Transverse colon (tissue), 4 donors: Measurements from ENCODE around the gene SLC12A7. TPM values are rescaled to one million over a fixed set of nuclear protein-coding genes. Genes with fewer than 3 reads are reported as not detected.

Experiments
- DNase-seq: peaks from one replicate; pipeline ENCODE4 v3.0.0-alpha.2; 2019
- H3K27ac ChIP-seq, 4 donors: fragments of 200-600 bp; sonication (generic); 2 replicates each; pipeline ENCODE4 v1.5.1; 2016 to 2018; ENCODE audit warnings: inconsistent platforms in 4 of 4
- H3K27me3 ChIP-seq: fragments of 200-600 bp; sonication (generic); 2 replicates; pipeline ENCODE4 v1.5.1; 2017; ENCODE audit warnings: inconsistent platforms
- H3K36me3 ChIP-seq, 4 donors: fragments of 200-600 bp; sonication (generic); 2 replicates each; pipeline ENCODE4 v1.5.1; 2017 to 2019; ENCODE audit warnings: inconsistent platforms in 4 of 4
- H3K4me1 ChIP-seq, 4 donors: fragments of 200-600 bp; sonication (generic); 2 replicates each; pipeline ENCODE4 v1.5.1; 2017 to 2020; ENCODE audit warnings: inconsistent platforms in 4 of 4
- H3K4me3 ChIP-seq, 4 donors: fragments of 200-600 bp; sonication (generic); 1 replicate in 1 of 4; 2 replicates in 3 of 4; pipeline versions ENCODE4 v1.5.1 to v1.6.1; 2017 to 2019; ENCODE audit warnings: inconsistent platforms in 4 of 4
- H3K9me3 ChIP-seq, 2 donors: fragments of 200-600 bp; sonication (generic); 2 replicates each; pipeline ENCODE4 v1.5.1; 2017 to 2019; ENCODE audit warnings: inconsistent platforms in 2 of 2
- CTCF ChIP-seq, 5 experiments: fragments of 200-600 bp in 3 of 5; fragments of 450-650 bp in 2 of 5; sonication (generic) in 3 of 5; IDR thresholded peaks; 1 replicate in 2 of 5; 2 replicates in 3 of 5; pipeline ENCODE4 v1.5.1; 2016 to 2017; ENCODE audit warnings: antibody characterized with exemption in 5 of 5, inconsistent platforms in 3 of 5, mild to moderate bottlenecking in 2 of 5, moderate library complexity in 1 of 5
- EP300 ChIP-seq: sonication (generic); formaldehyde crosslinking; IDR thresholded peaks from one replicate; pipeline ENCODE4 v1.6.1; 2017; ENCODE audit warnings: antibody characterized with exemption, low read depth
- POLR2A ChIP-seq: fragments of 450-650 bp; IDR thresholded peaks from one replicate; pipeline ENCODE4 v1.6.1; 2016; ENCODE audit warnings: antibody characterized with exemption, mild to moderate bottlenecking, moderate library complexity
- POLR2AphosphoS5 ChIP-seq, 3 donors: sonication (generic); formaldehyde crosslinking; IDR thresholded peaks; one replicate each; pipeline ENCODE4 v1.6.1; 2016; ENCODE audit warnings: antibody characterized with exemption in 3 of 3
- WGBS, 2 donors: methylation state at CpG; one replicate each; pipeline ENCODE4 v1.1.5; 2018; ENCODE audit warnings: low coverage in 1 of 2; 5-methylcytosine and 5-hydroxymethylcytosine counted together
- in situ Hi-C, 4 donors: fragments of 200-750 bp; cut with MboI; loops; one replicate each; pipeline versions ENCODE4 v1.15.0 to v1.15.1; 2017; ENCODE audit warnings: low sequenced_read_pairs in 3 of 4, low pct_ligation_motif_present in 1 of 4, low pct_unique_long_range_greater_than_20kb in 1 of 4
- intact Hi-C: fragments of 100-400 bp; cut with DNase I; formaldehyde crosslinking; loops from one replicate; pipeline ENCODE4 v1.15.1; 2023; ENCODE audit warnings: low total_unique reads
- total RNA-seq, 4 donors: library from RNA; depleted of rRNA; stranded (reverse); fragments of >200 nt; gene quantifications; one replicate each; pipeline ENCODE4 v1.1.0, GENCODE V29; 2016

Gene SLC12A7
- total RNA-seq: 100 to 1,000 TPM in 1 of 4 donors, 10 to 100 TPM in 3; 60.7 to 144 (median 61.4) TPM

DNA sequence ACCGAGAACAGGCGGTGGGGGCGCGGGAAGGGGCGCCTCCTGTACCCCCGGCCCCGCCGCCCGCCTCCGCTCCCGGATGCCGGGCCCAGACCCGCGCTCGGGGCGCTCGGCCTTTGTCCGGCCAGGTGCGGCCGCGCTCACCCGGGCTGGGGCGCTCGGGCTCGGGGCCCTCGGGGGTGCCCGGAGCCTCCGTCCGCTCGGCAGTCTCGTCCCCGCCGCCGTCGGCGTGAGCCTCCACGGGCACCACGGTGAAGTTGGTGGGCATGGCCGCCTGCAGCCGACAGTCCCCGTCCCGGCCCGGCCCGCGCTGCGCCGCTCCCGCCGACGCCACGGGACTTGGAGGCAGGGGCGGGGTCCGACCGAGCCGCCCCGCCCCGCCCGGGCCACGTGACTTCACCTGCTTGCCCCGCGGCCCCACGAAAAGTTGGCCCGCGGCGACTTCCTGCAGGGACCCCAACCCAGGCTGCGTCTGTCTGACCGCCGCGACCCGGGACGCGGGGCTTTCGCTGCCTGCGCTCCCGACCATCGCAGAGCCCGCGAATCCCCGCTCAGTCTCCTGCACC lies at the start of gene SLC12A7:
SLC12A7 (minus strand) TSS at position 337 of the 563 bp plus-strand sequence; CDS start at position 265, 72 bp downstream.
- peak within 1 kb of the TSS; percentile 84 to 97 (median 92) for H3K4me3 ChIP-seq
- H3K36me3 ChIP-seq: no peaks in the 10 kb centered on the region
- intact Hi-C loops (no loop called here), in situ Hi-C loops (no loop called here)
- peaks cover 8 to 41% (median 40%) of the 10 kb centered on the region in 4 donors for H3K4me1 ChIP-seq
- peak; percentile 81 for DNase-seq
- no peaks in the 10 kb centered on the region for H3K9me3 ChIP-seq
- no peaks in the 10 kb centered on the region for H3K27me3 ChIP-seq
- WGBS, 2 donors: 1% methylated on average over 49 of the region's 79 CpGs; no CpG with 5 or more reads in 1 of the 2 donors
- H3K27ac ChIP-seq: peak within 1 kb of the TSS; percentile 80 to 94 (median 94)
- TF ChIP-seq POLR2A: peak; percentile 54
- TF ChIP-seq EP300: no peak
- TF ChIP-seq POLR2AphosphoS5 (IDR thresholded peaks at IDR 0.05): peak; percentile 85 to 90 (median 88)
- TF ChIP-seq CTCF (IDR thresholded peaks at IDR 0.05): no peak

DNA sequence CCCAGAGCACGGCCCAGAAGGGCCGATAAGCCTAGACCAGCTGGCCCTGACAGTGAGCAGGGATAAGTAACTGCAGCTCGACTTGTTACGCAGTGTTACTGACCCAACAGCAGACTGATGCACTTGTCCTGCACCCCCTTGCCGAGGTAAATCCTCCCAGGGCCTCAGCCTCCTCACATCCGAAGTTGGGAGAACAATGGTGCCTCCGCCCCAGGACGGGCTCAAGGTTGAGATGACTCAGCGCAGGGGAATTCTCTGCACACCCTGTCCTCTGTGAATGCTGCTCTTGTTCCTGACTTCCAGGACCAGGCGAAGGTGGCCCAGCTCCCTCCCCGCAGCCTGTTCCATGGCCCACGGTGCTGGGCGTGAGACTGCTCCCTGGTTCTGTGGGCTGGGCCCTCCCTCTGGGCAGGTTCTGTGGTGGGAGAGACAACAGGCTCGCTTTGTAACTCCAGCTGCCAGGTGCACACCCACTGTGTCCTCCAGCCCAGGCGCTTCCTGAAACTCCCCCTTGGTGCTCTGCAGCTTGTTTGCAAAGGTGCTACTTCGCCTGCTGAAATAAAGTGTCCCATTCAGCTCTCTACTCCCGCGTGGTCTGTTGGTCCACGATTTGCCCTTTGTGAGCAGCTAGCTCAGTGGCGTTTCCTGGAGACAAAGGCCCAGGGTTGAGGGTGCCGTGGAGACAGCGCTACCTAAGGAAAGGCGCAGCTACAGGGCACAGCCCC lies 49.4 kb upstream of the SLC12A7 start:
- TF ChIP-seq POLR2A (no peak), POLR2AphosphoS5 (IDR thresholded peaks at IDR 0.05) (peak in 1 of 3 donors; percentile 12)
- Histone ChIP-seq H3K9me3 (no peaks in the 10 kb centered on the region), H3K36me3 (no peaks in the 10 kb centered on the region), H3K27me3 (peaks cover 13% of the 10 kb centered on the region), H3K4me3 (no peak overlapping the region), H3K27ac (peak overlapping the region; percentile 17 to 56 (median 32)), H3K4me1 (peaks cover 3 to 16% (median 12%) of the 10 kb centered on the region in 4 donors)
- 59 to 73% methylated on average over 5 to 23 of the region's 23 CpGs for WGBS, 2 donors
- DNase-seq: peak; percentile 65
- in situ Hi-C loops (loop anchor here in 1 of 4 donors (25.0 kb wide), 1 partner anchor 224 kb away; no protein-coding TSS in a partner anchor), intact Hi-C loops (no loop called here)

DNA sequence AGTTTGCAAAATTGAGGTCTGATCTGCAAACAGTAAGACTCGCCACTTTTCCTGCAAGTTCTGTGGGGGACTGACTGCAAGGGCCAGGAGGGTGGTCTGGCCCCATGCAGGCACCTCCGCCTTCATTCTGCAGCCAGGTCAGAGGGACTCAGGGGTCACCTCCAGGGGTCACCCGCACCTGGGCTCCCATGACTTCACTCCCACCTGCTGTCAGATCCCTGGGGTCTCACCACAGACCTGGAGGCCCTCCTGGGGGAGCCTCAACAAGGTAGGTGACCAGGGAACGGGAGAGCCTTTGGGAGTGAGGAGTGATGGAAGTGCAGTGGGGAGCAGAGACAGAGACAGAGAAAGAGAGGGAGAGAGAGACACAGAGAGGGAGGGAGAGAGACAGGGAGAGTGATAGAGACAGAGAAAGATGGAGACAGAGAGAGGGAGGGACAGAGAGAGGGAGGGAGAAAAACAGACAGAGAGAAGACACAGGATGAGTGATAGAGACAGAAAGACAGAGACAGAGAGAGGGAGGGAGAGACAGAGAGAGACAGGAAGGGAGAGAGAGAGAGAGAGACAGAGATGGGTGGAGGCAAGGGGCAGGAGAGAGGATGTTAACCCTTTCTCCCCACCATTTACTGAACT lies 48.0 kb upstream of the SLC12A7 start:
- in situ Hi-C loops (loop anchor here in 1 of 4 donors (25.0 kb wide), 1 partner anchor 223 kb away; no protein-coding TSS in a partner anchor), intact Hi-C loops (no loop called here)
- DNase-seq: no peak
- H3K4me3 ChIP-seq: no peak overlapping the region
- 69% methylated on average over 4 of the region's 4 CpGs; no CpG with 5 or more reads in 1 of the 2 donors for WGBS, 2 donors
- no peaks in the 10 kb centered on the region for H3K36me3 ChIP-seq
- H3K27me3 ChIP-seq: peaks cover 27% of the 10 kb centered on the region
- H3K4me1 ChIP-seq: peaks cover 3 to 28% (median 21%) of the 10 kb centered on the region in 4 donors
- no peak overlapping the region for H3K27ac ChIP-seq
- no peak for TF ChIP-seq POLR2AphosphoS5 (IDR thresholded peaks at IDR 0.05)
- no peak for TF ChIP-seq POLR2A
- TF ChIP-seq CTCF (IDR thresholded peaks at IDR 0.05): no peak
- no peak for TF ChIP-seq EP300
- no peaks in the 10 kb centered on the region for H3K9me3 ChIP-seq

- Histone ChIP-seq H3K4me3 (no peak overlapping the region), H3K27ac (no peak overlapping the region), H3K9me3 (no peaks in the 10 kb centered on the region), H3K27me3 (peaks cover 33% of the 10 kb centered on the region), H3K4me1 (peaks cover 3 to 28% (median 21%) of the 10 kb centered on the region in 4 donors), H3K36me3 (no peaks in the 10 kb centered on the region)
- DNase-seq: no peak
- intact Hi-C loops: no loop called here
- in situ Hi-C loops: loop anchor here in 1 of 4 donors (25.0 kb wide), 1 partner anchor 222 kb away; no protein-coding TSS in a partner anchor
- TF ChIP-seq POLR2A (no peak), CTCF (IDR thresholded peaks at IDR 0.05) (no peak), POLR2AphosphoS5 (IDR thresholded peaks at IDR 0.05) (no peak), EP300 (no peak)
- WGBS, 2 donors: 77 to 87% methylated on average over 5 to 11 of the region's 11 CpGs
These were observed 47.4 kb upstream of the SLC12A7 start for GRCh38 chr5:1159341-1159675.
